GM23338 (cell line): ENCODE results near the gene CACNG7. TPM values are rescaled to one million over a fixed set of nuclear protein-coding genes. Genes with fewer than 3 reads are reported as not detected.
A peak's percentile ranks its signal among the peaks of the same experiment; 100 is the strongest.

Experiments used
- ATAC-seq: fragments of 200-7000 bp; cut with Tn5 transposase; 3 replicates; pipeline ENCODE4 v1.9.1; 2020
- DNase-seq: peaks from one replicate; pipeline ENCODE4 v3.0.0-alpha.2; 2015; ENCODE audit warnings: low spot score
- H2AFZ ChIP-seq: fragments of 200-600 bp; sonication (generic); 2 replicates; pipeline ENCODE4 v1.8.0; 2016; ENCODE audit warnings: antibody characterized with exemption, mild to moderate bottlenecking, moderate library complexity
- H3F3A ChIP-seq: fragments of 200-600 bp; sonication (generic); replicated peaks from 2 replicates; pipeline ENCODE4 v1.8.0; 2017; ENCODE audit warnings: antibody characterized with exemption, mixed run types, low read depth
- H3K27ac ChIP-seq: fragments of 200-600 bp; sonication (generic); 2 replicates; pipeline ENCODE4 v1.6.1; 2016; ENCODE audit warnings: low read depth
- H3K27me3 ChIP-seq: fragments of 200-600 bp; sonication (generic); 2 replicates; pipeline ENCODE4 v1.8.0; 2016; ENCODE audit warnings: mild to moderate bottlenecking, mixed run types, moderate library complexity; ENCODE audit not compliant: insufficient read depth
- H3K36me3 ChIP-seq: fragments of 200-600 bp; sonication (generic); 2 replicates; pipeline ENCODE4 v1.8.0; 2016; ENCODE audit warnings: mild to moderate bottlenecking; ENCODE audit not compliant: insufficient read depth
- H3K4me1 ChIP-seq: fragments of 200-600 bp; sonication (generic); 2 replicates; pipeline ENCODE4 v1.8.0; 2016; ENCODE audit warnings: mild to moderate bottlenecking, moderate library complexity; ENCODE audit not compliant: insufficient read depth
- H3K4me2 ChIP-seq: fragments of 200-600 bp; sonication (generic); 2 replicates; pipeline ENCODE4 v1.7.1; 2017; ENCODE audit warnings: mixed run types
- H3K4me3 ChIP-seq: fragments of 200-600 bp; sonication (generic); 2 replicates; pipeline ENCODE4 v1.6.1; 2016; ENCODE audit warnings: mixed run types
- H3K79me2 ChIP-seq: fragments of 200-600 bp; sonication (generic); replicated peaks from 2 replicates; pipeline ENCODE4 v1.8.0; 2017; ENCODE audit warnings: mild to moderate bottlenecking; ENCODE audit not compliant: insufficient read depth
- H3K9me2 ChIP-seq: fragments of 200-600 bp; sonication (generic); 2 replicates; pipeline ENCODE4 v1.8.0; 2017; ENCODE audit not compliant: insufficient read depth
- H4K20me1 ChIP-seq: fragments of 200-600 bp; sonication (generic); replicated peaks from 2 replicates; pipeline ENCODE4 v1.8.0; 2017; ENCODE audit warnings: mild to moderate bottlenecking; ENCODE audit not compliant: insufficient read depth
- H3K27ac Mint-ChIP-seq: 2 replicates; pipeline ENCODE4 v1.8.0; 2020; ENCODE audit warnings: inconsistent platforms, mild to moderate bottlenecking, moderate library complexity, mixed read lengths
- H3K27me3 Mint-ChIP-seq: 3 replicates; pipeline ENCODE4 v1.8.0; 2022; ENCODE audit warnings: low read depth, mild to moderate bottlenecking, moderate library complexity, mixed read lengths, inconsistent platforms; ENCODE audit not compliant: insufficient read depth, poor library complexity
- H3K36me3 Mint-ChIP-seq: 3 replicates; pipeline ENCODE4 v1.8.0; 2021; ENCODE audit warnings: low read depth, mild to moderate bottlenecking, inconsistent platforms, moderate library complexity, mixed read lengths
- H3K4me1 Mint-ChIP-seq: 3 replicates; pipeline ENCODE4 v1.8.0; 2020; ENCODE audit warnings: mild to moderate bottlenecking, inconsistent platforms, mixed read lengths
- H3K4me3 Mint-ChIP-seq: 3 replicates; pipeline ENCODE4 v1.8.0; 2021; ENCODE audit warnings: moderate library complexity, mild to moderate bottlenecking, inconsistent platforms, mixed read lengths
- H3K9me3 Mint-ChIP-seq: 3 replicates; pipeline ENCODE4 v1.8.0; 2020; ENCODE audit warnings: moderate library complexity, mild to moderate bottlenecking, inconsistent platforms, mixed read lengths
- CREB1 ChIP-seq: fragments of 250-450 bp; sonication (Bioruptor Pico); IDR thresholded peaks from 2 replicates; pipeline ENCODE4 v1.5.0; 2020; ENCODE audit warnings: low read depth, mild to moderate bottlenecking, moderate library complexity
- EZH2 ChIP-seq: fragments of 200-600 bp; sonication (generic); IDR thresholded peaks from one replicate; pipeline ENCODE4 v1.8.0; 2017; ENCODE audit warnings: antibody characterized with exemption, mild to moderate bottlenecking, low read depth; ENCODE audit not compliant: unreplicated experiment
- JUNB ChIP-seq: IDR thresholded peaks from one replicate; pipeline ENCODE4 v1.6.1; 2016; ENCODE audit warnings: antibody characterized with exemption; ENCODE audit not compliant: unreplicated experiment
- NANOG ChIP-seq: IDR thresholded peaks from 2 replicates; pipeline ENCODE4 v1.6.1; 2016; ENCODE audit warnings: antibody characterized with exemption, borderline replicate concordance
- POLR2AphosphoS5 ChIP-seq: IDR thresholded peaks from 2 replicates; pipeline ENCODE4 v1.6.1; 2016; ENCODE audit warnings: antibody characterized with exemption, low read depth
- STAT1 ChIP-seq: IDR thresholded peaks from one replicate; pipeline ENCODE4 v1.6.1; 2016; ENCODE audit warnings: antibody characterized with exemption; ENCODE audit not compliant: unreplicated experiment
- ZNF114 ChIP-seq: fragments of 250-450 bp; sonication (Bioruptor Pico); IDR thresholded peaks from 2 replicates; pipeline ENCODE4 v1.5.0; 2020; ENCODE audit warnings: mild to moderate bottlenecking, moderate library complexity
- polyA plus RNA-seq: library from polyadenylated mRNA; unstranded; fragments of >200 nt; fragmentation: Nextera tagmentation; extraction: Ambion mirVana; gene quantifications from 2 replicates; pipeline ENCODE4 v1.2.1, GENCODE V29; 2016
- total RNA-seq: library from RNA; depleted of rRNA; stranded (reverse); fragments of >200 nt; shearing (Covaris generic); gene quantifications from 2 replicates; pipeline ENCODE4 v1.2.3, GENCODE V29; 2014
- TF ChIP-seq, protein P1 (sequence below): IDR thresholded peaks from 2 replicates; pipeline ENCODE4 v1.6.1; 2016; ENCODE audit warnings: antibody characterized with exemption
- TF ChIP-seq, protein P2 (sequence below): IDR thresholded peaks from one replicate; pipeline ENCODE4 v1.6.1; 2018; ENCODE audit warnings: antibody characterized with exemption; ENCODE audit not compliant: unreplicated experiment
- TF ChIP-seq, protein P3 (sequence below), 2 experiments: fragments of 200-600 bp in 1 of 2; sonication (generic) in 1 of 2; conservative IDR thresholded peaks; 2 replicates each; pipeline versions ENCODE4 v1.5.1 to v1.6.1; 2016 to 2017; ENCODE audit warnings: antibody characterized with exemption in 2 of 2, low read depth in 2 of 2, mild to moderate bottlenecking in 2 of 2, moderate library complexity in 1 of 2

Gene CACNG7
- total and polyA plus RNA-seq, 2 experiments from 2014 or later = 9.8 to 15.6 TPM

DNA sequence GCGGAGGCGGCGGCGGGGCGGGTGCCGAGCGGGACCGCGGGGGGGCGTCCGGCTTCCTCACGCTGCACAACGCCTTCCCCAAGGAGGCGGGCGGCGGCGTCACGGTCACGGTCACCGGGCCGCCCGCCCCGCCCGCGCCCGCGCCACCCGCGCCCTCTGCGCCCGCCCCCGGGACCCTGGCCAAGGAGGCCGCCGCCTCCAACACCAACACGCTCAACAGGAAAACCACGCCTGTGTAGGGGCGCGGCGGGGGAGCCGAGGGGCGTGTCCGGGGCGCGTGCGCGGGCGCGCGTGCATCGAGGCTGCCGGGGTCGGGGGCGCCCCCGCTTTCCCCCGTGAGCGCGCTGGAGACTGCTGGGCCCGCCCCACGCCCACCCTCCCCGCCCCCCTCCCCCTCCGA lies 73.5 kb downstream of the CACNG7 start:
- TF ChIP-seq, protein P1, sequence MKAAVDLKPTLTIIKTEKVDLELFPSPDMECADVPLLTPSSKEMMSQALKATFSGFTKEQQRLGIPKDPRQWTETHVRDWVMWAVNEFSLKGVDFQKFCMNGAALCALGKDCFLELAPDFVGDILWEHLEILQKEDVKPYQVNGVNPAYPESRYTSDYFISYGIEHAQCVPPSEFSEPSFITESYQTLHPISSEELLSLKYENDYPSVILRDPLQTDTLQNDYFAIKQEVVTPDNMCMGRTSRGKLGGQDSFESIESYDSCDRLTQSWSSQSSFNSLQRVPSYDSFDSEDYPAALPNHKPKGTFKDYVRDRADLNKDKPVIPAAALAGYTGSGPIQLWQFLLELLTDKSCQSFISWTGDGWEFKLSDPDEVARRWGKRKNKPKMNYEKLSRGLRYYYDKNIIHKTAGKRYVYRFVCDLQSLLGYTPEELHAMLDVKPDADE = no peak
- TF ChIP-seq STAT1 (no peak), NANOG (no peak), EZH2 (no peak), POLR2AphosphoS5 (peak; percentile 25; the same call in 1 of the 2 replicates)
- H3K27ac ChIP-seq = no peak overlapping the region
- no peak overlapping the region for H2AFZ ChIP-seq
- Mint-ChIP-seq H3K36me3 (peaks cover 10% of the 10 kb centered on the region; the same call in 1 of the 3 replicates), H3K9me3 (peaks cover 3% of the 10 kb centered on the region; the same call in 2 of the 3 replicates), H3K27me3 (peaks cover 29% of the 10 kb centered on the region), H3K4me1 (peaks cover 15% of the 10 kb centered on the region), H3K4me3 (no peak overlapping the region; the same call in 2 of the 3 replicates), H3K27ac (no peak overlapping the region)
- no peaks in the 10 kb centered on the region for H3K9me2 ChIP-seq
- ATAC-seq (no peak), DNase-seq (peak; percentile 47)
- H3K79me2 ChIP-seq = peaks cover 6% of the 10 kb centered on the region
- peaks cover 27% of the 10 kb centered on the region; the same call in 1 of the 2 replicates for H3K27me3 ChIP-seq
- no peak overlapping the region for H3K4me2 ChIP-seq
- H3F3A ChIP-seq = peaks cover 17% of the 10 kb centered on the region; the same call in 1 of the 2 replicates
- peaks cover 8% of the 10 kb centered on the region for H4K20me1 ChIP-seq
- no peaks in the 10 kb centered on the region for H3K36me3 ChIP-seq
- peaks cover 11% of the 10 kb centered on the region; the same call in 1 of the 2 replicates for H3K4me1 ChIP-seq
- H3K4me3 ChIP-seq = no peak overlapping the region

DNA sequence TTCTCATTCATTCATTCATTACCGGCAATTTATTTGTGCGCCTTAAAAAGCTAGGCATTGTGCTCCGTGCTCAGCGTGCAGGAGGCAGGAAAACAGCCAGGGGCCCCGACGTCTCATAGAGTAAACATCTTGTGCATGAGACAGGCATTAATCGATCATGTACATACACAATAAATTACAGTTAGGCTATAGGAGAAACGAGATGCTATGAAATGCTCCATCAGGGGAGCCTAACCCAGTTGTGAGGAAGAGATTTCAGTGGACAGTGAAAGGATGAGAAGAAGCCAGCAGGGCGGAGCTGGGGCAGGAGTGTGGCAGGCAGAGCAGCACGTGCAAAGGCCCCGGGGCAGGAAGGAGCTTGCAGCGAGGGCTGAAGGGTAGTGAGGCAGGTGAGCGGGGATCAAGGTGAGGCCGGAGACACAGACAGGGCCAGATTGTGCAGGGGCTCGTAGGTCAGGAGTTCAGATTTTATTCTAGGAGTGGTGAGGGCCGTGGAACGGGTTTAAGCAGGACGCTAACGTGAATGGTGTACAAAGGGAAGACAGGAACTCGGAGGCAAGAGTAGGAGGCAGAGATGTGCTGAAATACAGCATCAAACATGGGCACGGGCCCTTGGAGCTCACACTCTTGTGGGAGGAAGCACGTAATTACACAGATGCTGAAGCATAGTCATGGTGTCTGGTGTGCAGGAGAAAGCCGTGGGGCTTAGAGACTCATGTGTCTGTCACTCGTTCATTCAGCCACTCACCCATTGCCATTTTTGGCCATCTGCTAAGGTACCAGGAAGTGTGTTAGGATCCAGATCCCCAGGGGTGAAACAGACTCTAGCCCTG lies 74.6 kb downstream of the CACNG7 start:
- peaks cover 6% of the 10 kb centered on the region for H3K79me2 ChIP-seq
- ATAC-seq = no peak
- peaks cover 17% of the 10 kb centered on the region; the same call in 1 of the 2 replicates for H3F3A ChIP-seq
- H3K4me3 ChIP-seq = peak overlapping the region; percentile 37; the same call in 1 of the 2 replicates
- H2AFZ ChIP-seq = no peak overlapping the region
- H3K4me1 ChIP-seq = peaks cover 11% of the 10 kb centered on the region; the same call in 1 of the 2 replicates
- peaks cover 3% of the 10 kb centered on the region; the same call in 2 of the 3 replicates for H3K9me3 Mint-ChIP-seq
- no peaks in the 10 kb centered on the region for H3K36me3 ChIP-seq
- H3K4me3 Mint-ChIP-seq = no peak overlapping the region; the same call in 2 of the 3 replicates
- peak overlapping the region; percentile 59 for H3K4me2 ChIP-seq
- H3K27ac Mint-ChIP-seq = no peak overlapping the region
- H3K27ac ChIP-seq = no peak overlapping the region
- peaks cover 10% of the 10 kb centered on the region; the same call in 1 of the 3 replicates for H3K36me3 Mint-ChIP-seq
- peaks cover 8% of the 10 kb centered on the region for H4K20me1 ChIP-seq
- peaks cover 21% of the 10 kb centered on the region for H3K27me3 Mint-ChIP-seq
- H3K9me2 ChIP-seq = no peaks in the 10 kb centered on the region
- peaks cover 37% of the 10 kb centered on the region for H3K27me3 ChIP-seq
- peaks cover 16% of the 10 kb centered on the region for H3K4me1 Mint-ChIP-seq
- no peak for DNase-seq
- TF ChIP-seq CREB1 (CRISPR knock-in tag) (no peak), NANOG (no peak), ZNF114 (CRISPR knock-in tag) (no peak), STAT1 (no peak), EZH2 (no peak), JUNB (no peak), POLR2AphosphoS5 (no peak)
- TF ChIP-seq, protein P2, sequence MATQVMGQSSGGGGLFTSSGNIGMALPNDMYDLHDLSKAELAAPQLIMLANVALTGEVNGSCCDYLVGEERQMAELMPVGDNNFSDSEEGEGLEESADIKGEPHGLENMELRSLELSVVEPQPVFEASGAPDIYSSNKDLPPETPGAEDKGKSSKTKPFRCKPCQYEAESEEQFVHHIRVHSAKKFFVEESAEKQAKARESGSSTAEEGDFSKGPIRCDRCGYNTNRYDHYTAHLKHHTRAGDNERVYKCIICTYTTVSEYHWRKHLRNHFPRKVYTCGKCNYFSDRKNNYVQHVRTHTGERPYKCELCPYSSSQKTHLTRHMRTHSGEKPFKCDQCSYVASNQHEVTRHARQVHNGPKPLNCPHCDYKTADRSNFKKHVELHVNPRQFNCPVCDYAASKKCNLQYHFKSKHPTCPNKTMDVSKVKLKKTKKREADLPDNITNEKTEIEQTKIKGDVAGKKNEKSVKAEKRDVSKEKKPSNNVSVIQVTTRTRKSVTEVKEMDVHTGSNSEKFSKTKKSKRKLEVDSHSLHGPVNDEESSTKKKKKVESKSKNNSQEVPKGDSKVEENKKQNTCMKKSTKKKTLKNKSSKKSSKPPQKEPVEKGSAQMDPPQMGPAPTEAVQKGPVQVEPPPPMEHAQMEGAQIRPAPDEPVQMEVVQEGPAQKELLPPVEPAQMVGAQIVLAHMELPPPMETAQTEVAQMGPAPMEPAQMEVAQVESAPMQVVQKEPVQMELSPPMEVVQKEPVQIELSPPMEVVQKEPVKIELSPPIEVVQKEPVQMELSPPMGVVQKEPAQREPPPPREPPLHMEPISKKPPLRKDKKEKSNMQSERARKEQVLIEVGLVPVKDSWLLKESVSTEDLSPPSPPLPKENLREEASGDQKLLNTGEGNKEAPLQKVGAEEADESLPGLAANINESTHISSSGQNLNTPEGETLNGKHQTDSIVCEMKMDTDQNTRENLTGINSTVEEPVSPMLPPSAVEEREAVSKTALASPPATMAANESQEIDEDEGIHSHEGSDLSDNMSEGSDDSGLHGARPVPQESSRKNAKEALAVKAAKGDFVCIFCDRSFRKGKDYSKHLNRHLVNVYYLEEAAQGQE = no peak
- TF ChIP-seq, protein P3, sequence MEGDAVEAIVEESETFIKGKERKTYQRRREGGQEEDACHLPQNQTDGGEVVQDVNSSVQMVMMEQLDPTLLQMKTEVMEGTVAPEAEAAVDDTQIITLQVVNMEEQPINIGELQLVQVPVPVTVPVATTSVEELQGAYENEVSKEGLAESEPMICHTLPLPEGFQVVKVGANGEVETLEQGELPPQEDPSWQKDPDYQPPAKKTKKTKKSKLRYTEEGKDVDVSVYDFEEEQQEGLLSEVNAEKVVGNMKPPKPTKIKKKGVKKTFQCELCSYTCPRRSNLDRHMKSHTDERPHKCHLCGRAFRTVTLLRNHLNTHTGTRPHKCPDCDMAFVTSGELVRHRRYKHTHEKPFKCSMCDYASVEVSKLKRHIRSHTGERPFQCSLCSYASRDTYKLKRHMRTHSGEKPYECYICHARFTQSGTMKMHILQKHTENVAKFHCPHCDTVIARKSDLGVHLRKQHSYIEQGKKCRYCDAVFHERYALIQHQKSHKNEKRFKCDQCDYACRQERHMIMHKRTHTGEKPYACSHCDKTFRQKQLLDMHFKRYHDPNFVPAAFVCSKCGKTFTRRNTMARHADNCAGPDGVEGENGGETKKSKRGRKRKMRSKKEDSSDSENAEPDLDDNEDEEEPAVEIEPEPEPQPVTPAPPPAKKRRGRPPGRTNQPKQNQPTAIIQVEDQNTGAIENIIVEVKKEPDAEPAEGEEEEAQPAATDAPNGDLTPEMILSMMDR (conservative IDR thresholded peaks at IDR 0.05; ENCODE audit: low read depth in 2 of 2) = no peak
